CD4-positive, CD25-positive, alpha-beta regulatory T cell (primary cell): ENCODE results near the gene PLEKHA5. TPM values are rescaled to one million over a fixed set of nuclear protein-coding genes. Genes with fewer than 3 reads are reported as not detected.

ENCODE experiments used
- ATAC-seq, 2 donors: fragments of 150-1000 bp; cut with Tn5 transposase; one replicate each; pipeline ENCODE4 v1.10.0; 2021; ENCODE audit warnings: low read depth in 2 of 2, moderate number of reproducible peaks in 2 of 2, moderate library complexity in 1 of 2
- DNase-seq, 3 donors: peaks; one replicate each; pipeline versions ENCODE4 v3.0.0 to v3.0.0-alpha.2; 2012 to 2022; ENCODE audit warnings: mixed read lengths in 1 of 3
- H3K27ac ChIP-seq: one replicate; pipeline ENCODE4 v1.7.0; 2013; ENCODE audit warnings: mild to moderate bottlenecking, low read length; ENCODE audit not compliant: insufficient read depth, poor library complexity, severe bottlenecking
- H3K27me3 ChIP-seq: one replicate; pipeline ENCODE4 v1.7.0; 2013; ENCODE audit warnings: low read length; ENCODE audit not compliant: control insufficient read depth, insufficient read depth
- H3K36me3 ChIP-seq: one replicate; pipeline ENCODE4 v1.7.0; 2013; ENCODE audit warnings: mild to moderate bottlenecking, low read length, moderate library complexity; ENCODE audit not compliant: control insufficient read depth, insufficient read depth
- H3K4me1 ChIP-seq: 2 replicates; pipeline ENCODE4 v1.7.0; 2013; ENCODE audit warnings: mild to moderate bottlenecking, low read length; ENCODE audit not compliant: insufficient read depth, control insufficient read depth, poor library complexity, severe bottlenecking
- H3K4me3 ChIP-seq: one replicate; pipeline ENCODE4 v1.7.0; 2013; ENCODE audit warnings: low read depth, mild to moderate bottlenecking, low read length, moderate library complexity
- H3K9me3 ChIP-seq, 2 experiments: 1 replicate in 1 of 2; 2 replicates in 1 of 2; pipeline ENCODE4 v1.7.0; 2013; ENCODE audit warnings: low read length in 2 of 2, mild to moderate bottlenecking in 1 of 2, moderate library complexity in 1 of 2; ENCODE audit not compliant: control insufficient read depth in 2 of 2
- H3K27ac Mint-ChIP-seq, 3 donors: one replicate each; pipeline ENCODE4 v1.8.0; 2020 to 2022; ENCODE audit warnings: mild to moderate bottlenecking in 3 of 3, mixed read lengths in 3 of 3, moderate library complexity in 2 of 3
- H3K27me3 Mint-ChIP-seq: one replicate; pipeline ENCODE4 v1.8.0; 2022; ENCODE audit warnings: mild to moderate bottlenecking, mixed read lengths
- H3K36me3 Mint-ChIP-seq: one replicate; pipeline ENCODE4 v1.8.0; 2020; ENCODE audit warnings: mixed read lengths
- H3K4me1 Mint-ChIP-seq, 4 donors: one replicate each; pipeline ENCODE4 v1.8.0; 2020 to 2022; ENCODE audit warnings: mixed read lengths in 4 of 4, mild to moderate bottlenecking in 1 of 4
- H3K4me3 Mint-ChIP-seq, 4 donors: one replicate each; pipeline ENCODE4 v1.8.0; 2020 to 2022; ENCODE audit warnings: mild to moderate bottlenecking in 4 of 4, mixed read lengths in 4 of 4, moderate library complexity in 3 of 4
- H3K9me3 Mint-ChIP-seq, 7 donors: one replicate each; pipeline ENCODE4 v1.8.0; 2020 to 2022; ENCODE audit warnings: mixed read lengths in 7 of 7, mild to moderate bottlenecking in 3 of 7, moderate library complexity in 2 of 7
- polyA plus RNA-seq, 4 donors: library from polyadenylated mRNA; unstranded; fragments of 300-500 nt; fragmentation: Illumina TruSeq; gene quantifications; one replicate each; pipeline ENCODE4 v1.2.3, GENCODE V29; 2021
- total RNA-seq: library from RNA; stranded (reverse); gene quantifications from one replicate; pipeline ENCODE4 v1.2.3, GENCODE V29; 2022

Gene PLEKHA5
- total and polyA plus RNA-seq, 5 donors from 2014 or later, result 1.2 to 14.7 (median 2.9) TPM

- DNase-seq (no peak), ATAC-seq (no peak)
- no peaks in the 10 kb centered on the region for H3K36me3 Mint-ChIP-seq
- no peaks in the 10 kb centered on the region for H3K27me3 Mint-ChIP-seq
- H3K27me3 ChIP-seq, result no peaks in the 10 kb centered on the region
- H3K9me3 ChIP-seq, result no peaks in the 10 kb centered on the region
- no peaks in the 10 kb centered on the region for H3K36me3 ChIP-seq
- H3K27ac ChIP-seq, result no peak overlapping the region
- peaks cover 0 to 1% (median 0%) of the 10 kb centered on the region in 7 donors for H3K9me3 Mint-ChIP-seq
- H3K4me3 ChIP-seq, result no peak overlapping the region
- H3K4me3 Mint-ChIP-seq, result no peak overlapping the region
- H3K4me1 ChIP-seq, result no peaks in the 10 kb centered on the region
- no peaks in the 10 kb centered on the region for H3K4me1 Mint-ChIP-seq
- no peak overlapping the region for H3K27ac Mint-ChIP-seq
Measured at GRCh38 chr12:19194963-19195362, 65.4 kb downstream of the PLEKHA5 start.

GRCh38 chr12:19196959-19197630 is 67.6 kb downstream of the PLEKHA5 start:
- Histone ChIP-seq H3K27me3 (no peaks in the 10 kb centered on the region), H3K27ac (no peak overlapping the region), H3K9me3 (no peaks in the 10 kb centered on the region), H3K4me3 (no peak overlapping the region), H3K36me3 (no peaks in the 10 kb centered on the region), H3K4me1 (no peaks in the 10 kb centered on the region)
- Mint-ChIP-seq H3K4me1 (no peaks in the 10 kb centered on the region), H3K4me3 (no peak overlapping the region), H3K27ac (no peak overlapping the region), H3K27me3 (no peaks in the 10 kb centered on the region), H3K36me3 (no peaks in the 10 kb centered on the region), H3K9me3 (peaks cover 0 to 1% (median 0%) of the 10 kb centered on the region in 7 donors)
- ATAC-seq (no peak), DNase-seq (no peak)

GRCh38 chr12:19198272-19198671 is 68.7 kb downstream of the PLEKHA5 start:
- no peak for DNase-seq
- peaks cover 0 to 1% (median 0%) of the 10 kb centered on the region in 7 donors for H3K9me3 Mint-ChIP-seq
- Histone ChIP-seq H3K27ac (no peak overlapping the region), H3K9me3 (no peaks in the 10 kb centered on the region), H3K4me3 (no peak overlapping the region), H3K36me3 (no peaks in the 10 kb centered on the region), H3K4me1 (no peaks in the 10 kb centered on the region), H3K27me3 (no peaks in the 10 kb centered on the region)
- H3K27me3 Mint-ChIP-seq, result no peaks in the 10 kb centered on the region
- no peaks in the 10 kb centered on the region for H3K4me1 Mint-ChIP-seq
- no peak overlapping the region for H3K27ac Mint-ChIP-seq
- ATAC-seq, result no peak
- H3K36me3 Mint-ChIP-seq, result no peaks in the 10 kb centered on the region
- no peak overlapping the region for H3K4me3 Mint-ChIP-seq

- Histone ChIP-seq H3K4me1 (no peaks in the 10 kb centered on the region), H3K4me3 (no peak overlapping the region), H3K9me3 (no peaks in the 10 kb centered on the region), H3K36me3 (no peaks in the 10 kb centered on the region), H3K27ac (no peak overlapping the region), H3K27me3 (no peaks in the 10 kb centered on the region)
- DNase-seq (no peak), ATAC-seq (no peak)
- Mint-ChIP-seq H3K36me3 (no peaks in the 10 kb centered on the region), H3K27ac (no peak overlapping the region), H3K9me3 (peaks cover 0 to 1% (median 0%) of the 10 kb centered on the region in 7 donors), H3K4me1 (no peaks in the 10 kb centered on the region), H3K4me3 (no peak overlapping the region), H3K27me3 (no peaks in the 10 kb centered on the region)
Measured at GRCh38 chr12:19199332-19199731, 69.8 kb downstream of the PLEKHA5 start.

- no peaks in the 10 kb centered on the region for H3K4me1 Mint-ChIP-seq
- Histone ChIP-seq H3K4me3 (no peak overlapping the region), H3K27me3 (no peaks in the 10 kb centered on the region), H3K27ac (no peak overlapping the region), H3K4me1 (no peaks in the 10 kb centered on the region), H3K36me3 (no peaks in the 10 kb centered on the region), H3K9me3 (no peaks in the 10 kb centered on the region)
- H3K36me3 Mint-ChIP-seq, result no peaks in the 10 kb centered on the region
- no peaks in the 10 kb centered on the region for H3K27me3 Mint-ChIP-seq
- ATAC-seq (no peak), DNase-seq (no peak)
- peaks cover 0 to 1% (median 0%) of the 10 kb centered on the region in 7 donors for H3K9me3 Mint-ChIP-seq
- H3K4me3 Mint-ChIP-seq, result no peak overlapping the region
- no peak overlapping the region for H3K27ac Mint-ChIP-seq
Measured at GRCh38 chr12:19200261-19200660, 70.7 kb downstream of the PLEKHA5 start.

- Histone ChIP-seq H3K27me3 (no peaks in the 10 kb centered on the region), H3K4me1 (no peaks in the 10 kb centered on the region), H3K36me3 (no peaks in the 10 kb centered on the region), H3K9me3 (no peaks in the 10 kb centered on the region), H3K27ac (no peak overlapping the region), H3K4me3 (no peak overlapping the region)
- no peaks in the 10 kb centered on the region for H3K4me1 Mint-ChIP-seq
- H3K4me3 Mint-ChIP-seq, result no peak overlapping the region
- ATAC-seq (no peak), DNase-seq (no peak)
- H3K9me3 Mint-ChIP-seq, result peaks cover 0 to 1% (median 0%) of the 10 kb centered on the region in 7 donors
- no peaks in the 10 kb centered on the region for H3K27me3 Mint-ChIP-seq
- no peak overlapping the region for H3K27ac Mint-ChIP-seq
- no peaks in the 10 kb centered on the region for H3K36me3 Mint-ChIP-seq
Measured at GRCh38 chr12:19201661-19202060, 72.1 kb downstream of the PLEKHA5 start.

- H3K4me3 ChIP-seq, result no peak overlapping the region
- no peaks in the 10 kb centered on the region for H3K4me1 ChIP-seq
- ATAC-seq, result no peak
- DNase-seq, result no peak
- Mint-ChIP-seq H3K36me3 (no peaks in the 10 kb centered on the region), H3K27me3 (no peaks in the 10 kb centered on the region), H3K4me3 (no peak overlapping the region), H3K4me1 (no peaks in the 10 kb centered on the region), H3K27ac (no peak overlapping the region), H3K9me3 (peaks cover 0 to 1% (median 0%) of the 10 kb centered on the region in 7 donors)
- H3K27ac ChIP-seq, result no peak overlapping the region
- H3K36me3 ChIP-seq, result no peaks in the 10 kb centered on the region
- no peaks in the 10 kb centered on the region for H3K27me3 ChIP-seq
- no peaks in the 10 kb centered on the region for H3K9me3 ChIP-seq
Measured at GRCh38 chr12:19203013-19203412, 73.5 kb downstream of the PLEKHA5 start.
